AG09319 (cell line): ENCODE measurements around the gene MAN2A1.

Source experiments
- DNase-seq: peaks from one replicate; pipeline ENCODE4 v3.0.0-alpha.2; 2010; ENCODE audit warnings: low read depth; ENCODE audit errors: extremely low read depth
- CTCF ChIP-seq: IDR thresholded peaks from 2 replicates; pipeline ENCODE4 v1.5.1; 2011; ENCODE audit warnings: low read depth, mild to moderate bottlenecking, inconsistent platforms, low read length, moderate library complexity

The MAN2A1 gene

GRCh38 chr5:109705596-109705995, 15.9 kb downstream of the MAN2A1 start:
- no peak for TF ChIP-seq CTCF
- no peak for DNase-seq

GRCh38 chr5:109706095-109706494, 16.4 kb downstream of the MAN2A1 start:
- DNase-seq: no peak
- no peak for TF ChIP-seq CTCF

GRCh38 chr5:109707531-109707930, 17.8 kb downstream of the MAN2A1 start:
- DNase-seq: no peak
- TF ChIP-seq CTCF: no peak

GRCh38 chr5:109708813-109709212, 19.1 kb downstream of the MAN2A1 start:
- DNase-seq: no peak
- TF ChIP-seq CTCF: no peak

- DNase-seq: no peak
- no peak for TF ChIP-seq CTCF
Measured at GRCh38 chr5:109709225-109709624, 19.5 kb downstream of the MAN2A1 start.

- DNase-seq: no peak
- TF ChIP-seq CTCF: no peak
Measured at GRCh38 chr5:109711673-109712072, 21.9 kb downstream of the MAN2A1 start.

- no peak for TF ChIP-seq CTCF
- no peak for DNase-seq
Measured at GRCh38 chr5:109713453-109713852, 23.7 kb downstream of the MAN2A1 start.

- DNase-seq: no peak
- no peak for TF ChIP-seq CTCF
Measured at GRCh38 chr5:109714592-109714991, 24.9 kb downstream of the MAN2A1 start.
